Measurements from ENCODE around the gene USH1C. TPM values are rescaled to one million over a fixed set of nuclear protein-coding genes. Genes with fewer than 3 reads are reported as not detected.

The USH1C gene
- polyA plus RNA-seq, 12 donors: 0.15 to 18.1 (median 0.48) TPM; not detected in 1

GRCh38 chr11:17548444-17548843 lies 4.2 kb upstream of the USH1C start:
- no peak for DNase-seq

GRCh38 chr11:17547932-17548331 lies 3.7 kb upstream of the USH1C start:
- DNase-seq: no peak

- no peak for DNase-seq
These were observed 2.9 kb upstream of the USH1C start, which contains the start of gene OTOG for GRCh38 chr11:17547051-17547577. Gene OTOG, plus strand, starts transcription at chr11:17547259. Its CDS starts 114 bp downstream, at chr11:17547373.

- no peak for DNase-seq
These were observed 2.0 kb upstream of the USH1C start for GRCh38 chr11:17546240-17546639.

GRCh38 chr11:17543574-17544180 lies 539 bp downstream of the USH1C start:
- DNase-seq: no peak

GRCh38 chr11:17543041-17543440 lies 1.2 kb downstream of the USH1C start:
- no peak for DNase-seq

- DNase-seq: no peak
These were observed 2.0 kb downstream of the USH1C start for GRCh38 chr11:17542249-17542648.

- DNase-seq: no peak
These were observed 2.8 kb downstream of the USH1C start for GRCh38 chr11:17541330-17541885.

GRCh38 chr11:17540807-17541206 lies 3.4 kb downstream of the USH1C start:
- no peak for DNase-seq

GRCh38 chr11:17538731-17539130 lies 5.5 kb downstream of the USH1C start:
- DNase-seq: no peak

- DNase-seq: no peak
These were observed 6.2 kb downstream of the USH1C start for GRCh38 chr11:17538054-17538453.

GRCh38 chr11:17537261-17537660 lies 7.0 kb downstream of the USH1C start:
- no peak for DNase-seq

GRCh38 chr11:17535488-17535887 lies 8.7 kb downstream of the USH1C start:
- DNase-seq: no peak

- DNase-seq: no peak
These were observed 10.3 kb downstream of the USH1C start for GRCh38 chr11:17533778-17534415.

- no peak for DNase-seq
These were observed 10.9 kb downstream of the USH1C start for GRCh38 chr11:17533341-17533740.

GRCh38 chr11:17532784-17533183 lies 11.4 kb downstream of the USH1C start:
- no peak for DNase-seq

GRCh38 chr11:17531636-17532113 lies 12.5 kb downstream of the USH1C start:
- no peak for DNase-seq

- DNase-seq: no peak
These were observed 13.1 kb downstream of the USH1C start for GRCh38 chr11:17531071-17531600.

GRCh38 chr11:17529844-17530185 lies 14.4 kb downstream of the USH1C start:
- DNase-seq: peak; percentile 59

- DNase-seq: peak; percentile 21
These were observed 15.0 kb downstream of the USH1C start for GRCh38 chr11:17528906-17529843.

- peak; percentile 38 for DNase-seq
These were observed 16.0 kb downstream of the USH1C start for GRCh38 chr11:17528181-17528691.

GRCh38 chr11:17527628-17527995 lies 16.6 kb downstream of the USH1C start:
- no peak for DNase-seq

All from muscle of arm (tissue), 12 donors.